GM23338 (cell line): ENCODE measurements around the gene RNF220. TPM values are rescaled to one million over a fixed set of nuclear protein-coding genes. Genes with fewer than 3 reads are reported as not detected.

Experiments
- CREB1 ChIP-seq: fragments of 250-450 bp; sonication (Bioruptor Pico); IDR thresholded peaks from 2 replicates; pipeline ENCODE4 v1.5.0; 2020; ENCODE audit warnings: low read depth, mild to moderate bottlenecking, moderate library complexity
- CTCF ChIP-seq, 2 experiments: fragments of 200-600 bp in 1 of 2; sonication (generic) in 1 of 2; conservative IDR thresholded peaks; 2 replicates each; pipeline versions ENCODE4 v1.5.1 to v1.6.1; 2016 to 2017; ENCODE audit warnings: antibody characterized with exemption in 2 of 2, low read depth in 2 of 2, mild to moderate bottlenecking in 2 of 2, moderate library complexity in 1 of 2
- EZH2phosphoT487 ChIP-seq: fragments of 200-600 bp; sonication (generic); IDR thresholded peaks from one replicate; pipeline ENCODE4 v1.8.1; 2018; ENCODE audit warnings: antibody characterized with exemption; ENCODE audit not compliant: unreplicated experiment
- JUNB ChIP-seq: IDR thresholded peaks from one replicate; pipeline ENCODE4 v1.6.1; 2016; ENCODE audit warnings: antibody characterized with exemption; ENCODE audit not compliant: unreplicated experiment
- NANOG ChIP-seq: IDR thresholded peaks from 2 replicates; pipeline ENCODE4 v1.6.1; 2016; ENCODE audit warnings: antibody characterized with exemption, borderline replicate concordance
- POLR2AphosphoS5 ChIP-seq: IDR thresholded peaks from 2 replicates; pipeline ENCODE4 v1.6.1; 2016; ENCODE audit warnings: antibody characterized with exemption, low read depth
- STAT1 ChIP-seq: IDR thresholded peaks from one replicate; pipeline ENCODE4 v1.6.1; 2016; ENCODE audit warnings: antibody characterized with exemption; ENCODE audit not compliant: unreplicated experiment
- ZNF114 ChIP-seq: fragments of 250-450 bp; sonication (Bioruptor Pico); IDR thresholded peaks from 2 replicates; pipeline ENCODE4 v1.5.0; 2020; ENCODE audit warnings: mild to moderate bottlenecking, moderate library complexity
- ZNF331 ChIP-seq: fragments of 250-450 bp; sonication (Bioruptor Pico); IDR thresholded peaks from 2 replicates; pipeline ENCODE4 v1.5.0; 2020; ENCODE audit warnings: low read depth, mild to moderate bottlenecking, moderate library complexity
- ZNF462 ChIP-seq: fragments of 250-450 bp; sonication (Bioruptor Pico); IDR thresholded peaks from 2 replicates; pipeline ENCODE4 v1.5.0; 2020; ENCODE audit warnings: mild to moderate bottlenecking, moderate library complexity
- polyA plus RNA-seq: library from polyadenylated mRNA; unstranded; fragments of >200 nt; fragmentation: Nextera tagmentation; extraction: Ambion mirVana; gene quantifications from 2 replicates; pipeline ENCODE4 v1.2.1, GENCODE V29; 2016
- total RNA-seq: library from RNA; depleted of rRNA; stranded (reverse); fragments of >200 nt; shearing (Covaris generic); gene quantifications from 2 replicates; pipeline ENCODE4 v1.2.3, GENCODE V29; 2014

Gene RNF220
- total and polyA plus RNA-seq, 2 experiments from 2014 or later, result 72.8 to 168 TPM

- no peak for TF ChIP-seq ZNF462 (CRISPR knock-in tag)
- TF ChIP-seq CREB1 (CRISPR knock-in tag), result no peak
- no peak for TF ChIP-seq ZNF331 (CRISPR knock-in tag)
- TF ChIP-seq NANOG, result no peak
- no peak for TF ChIP-seq EZH2phosphoT487
- TF ChIP-seq POLR2AphosphoS5, result no peak
- no peak for TF ChIP-seq ZNF114
- no peak for TF ChIP-seq JUNB
- no peak for TF ChIP-seq STAT1
- no peak for TF ChIP-seq CTCF (conservative IDR thresholded peaks at IDR 0.05; ENCODE audit: low read depth in 2 of 2)
Observed at GRCh38 chr1:44575396-44575795, 170.3 kb downstream of the RNF220 start (continued).
